Type B pancreatic cell (in vitro differentiated cells): ENCODE data around the gene RHCE. TPM values are rescaled to one million over a fixed set of nuclear protein-coding genes. Genes with fewer than 3 reads are reported as not detected.
"Not testable (repeated sequence)": the region's sequence is repeated elsewhere in the genome, so short reads cannot be mapped to it uniquely, and the experiment has no call there.

Source experiments
- DNase-seq: peaks from one replicate; pipeline ENCODE4 v3.0.0; 2021; ENCODE audit warnings: mixed read lengths; ENCODE audit not compliant: unreplicated experiment; ENCODE audit errors: extremely low spot score
- H3K27ac Mint-ChIP-seq: 2 replicates; pipeline ENCODE4 v1.8.0; 2021; ENCODE audit warnings: mild to moderate bottlenecking, mixed read lengths
- H3K27me3 Mint-ChIP-seq: 2 replicates; pipeline ENCODE4 v1.8.0; 2021; ENCODE audit warnings: mixed read lengths
- H3K36me3 Mint-ChIP-seq: 2 replicates; pipeline ENCODE4 v1.8.0; 2021; ENCODE audit warnings: mixed read lengths
- H3K4me1 Mint-ChIP-seq: one replicate; pipeline ENCODE4 v1.8.0; 2021; ENCODE audit warnings: mixed read lengths; ENCODE audit not compliant: unreplicated experiment
- H3K4me3 Mint-ChIP-seq: 2 replicates; pipeline ENCODE4 v1.8.0; 2021; ENCODE audit warnings: mild to moderate bottlenecking, mixed read lengths
- H3K9me3 Mint-ChIP-seq: 2 replicates; pipeline ENCODE4 v1.8.0; 2021; ENCODE audit warnings: mixed read lengths
- total RNA-seq: library from RNA; stranded (reverse); gene quantifications from 2 replicates; pipeline ENCODE4 v1.2.1, GENCODE V29; 2021; ENCODE audit warnings: low replicate concordance
- TF ChIP-seq, protein P1 (sequence below): fragments of 200-600 bp; sonication (generic); conservative IDR thresholded peaks from 2 replicates; pipeline ENCODE4 v1.5.0; 2021; ENCODE audit warnings: antibody characterized with exemption, mild to moderate bottlenecking

RHCE gene
- total RNA-seq, 1 donor from 2014 or later = 0.39 TPM

DNA sequence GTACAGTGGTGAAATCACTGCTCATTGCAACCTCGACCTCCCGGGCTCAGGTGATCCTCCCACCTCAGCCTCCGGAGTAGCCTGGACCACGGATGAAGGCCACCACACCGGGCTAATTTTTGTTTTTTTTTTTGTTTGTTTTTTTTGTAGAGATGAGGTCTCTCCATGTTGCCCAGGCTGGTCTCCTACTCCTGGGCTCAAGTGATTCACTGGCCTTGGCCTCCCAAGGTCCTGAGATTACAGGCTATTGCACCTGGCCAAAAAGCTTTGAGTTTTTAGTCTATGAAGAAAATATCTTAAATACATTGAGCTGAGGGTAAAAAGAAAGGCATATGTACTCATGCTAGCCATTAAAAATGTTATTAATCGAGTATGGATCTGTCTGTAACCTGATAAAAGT, 78.9 kb downstream of the RHCE start:
- H3K9me3 Mint-ChIP-seq = no peaks in the 10 kb centered on the region
- H3K36me3 Mint-ChIP-seq = peaks cover 8% of the 10 kb centered on the region
- no peak for DNase-seq
- TF ChIP-seq, protein P1, sequence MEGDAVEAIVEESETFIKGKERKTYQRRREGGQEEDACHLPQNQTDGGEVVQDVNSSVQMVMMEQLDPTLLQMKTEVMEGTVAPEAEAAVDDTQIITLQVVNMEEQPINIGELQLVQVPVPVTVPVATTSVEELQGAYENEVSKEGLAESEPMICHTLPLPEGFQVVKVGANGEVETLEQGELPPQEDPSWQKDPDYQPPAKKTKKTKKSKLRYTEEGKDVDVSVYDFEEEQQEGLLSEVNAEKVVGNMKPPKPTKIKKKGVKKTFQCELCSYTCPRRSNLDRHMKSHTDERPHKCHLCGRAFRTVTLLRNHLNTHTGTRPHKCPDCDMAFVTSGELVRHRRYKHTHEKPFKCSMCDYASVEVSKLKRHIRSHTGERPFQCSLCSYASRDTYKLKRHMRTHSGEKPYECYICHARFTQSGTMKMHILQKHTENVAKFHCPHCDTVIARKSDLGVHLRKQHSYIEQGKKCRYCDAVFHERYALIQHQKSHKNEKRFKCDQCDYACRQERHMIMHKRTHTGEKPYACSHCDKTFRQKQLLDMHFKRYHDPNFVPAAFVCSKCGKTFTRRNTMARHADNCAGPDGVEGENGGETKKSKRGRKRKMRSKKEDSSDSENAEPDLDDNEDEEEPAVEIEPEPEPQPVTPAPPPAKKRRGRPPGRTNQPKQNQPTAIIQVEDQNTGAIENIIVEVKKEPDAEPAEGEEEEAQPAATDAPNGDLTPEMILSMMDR = no peak
- H3K27ac Mint-ChIP-seq = no peak overlapping the region
- H3K4me1 Mint-ChIP-seq = peaks cover 15% of the 10 kb centered on the region
- no peak overlapping the region for H3K4me3 Mint-ChIP-seq
- no peaks in the 10 kb centered on the region for H3K27me3 Mint-ChIP-seq

DNA sequence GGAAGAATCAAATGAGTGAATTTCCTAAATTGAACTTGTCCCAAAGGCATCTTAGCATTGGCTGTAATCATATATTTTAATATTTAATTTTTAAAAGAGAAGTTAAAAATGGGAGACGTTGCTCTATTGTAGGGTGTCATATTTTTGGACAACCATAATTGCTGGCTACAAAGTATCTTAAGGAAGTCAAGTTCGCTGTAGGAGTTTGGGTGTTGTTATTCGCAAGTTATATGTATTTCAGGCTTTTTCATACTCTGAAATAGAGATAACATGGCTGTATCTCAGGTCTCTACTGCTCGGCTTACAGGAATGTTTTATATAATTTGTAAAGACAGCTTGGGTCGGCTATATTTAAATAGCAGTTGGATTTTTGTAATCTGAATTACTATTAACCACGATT, 81.6 kb downstream of the RHCE start:
- peak overlapping the region; percentile 86 for H3K27ac Mint-ChIP-seq
- peak overlapping the region; percentile 94 for H3K4me3 Mint-ChIP-seq
- H3K9me3 Mint-ChIP-seq = no peaks in the 10 kb centered on the region
- peaks cover 15% of the 10 kb centered on the region for H3K4me1 Mint-ChIP-seq
- no peaks in the 10 kb centered on the region for H3K27me3 Mint-ChIP-seq
- peaks cover 8% of the 10 kb centered on the region for H3K36me3 Mint-ChIP-seq
- DNase-seq = no peak
- TF ChIP-seq, protein P1 = no peak

GRCh38 chr1:25338188-25338981, 82.2 kb downstream of the RHCE start, which contains the start of gene TMEM50A:
TSS of gene TMEM50A (plus strand) at chr1:25338334. CDS start at chr1:25340487, 2,153 bp downstream.
- peak; percentile 94 for DNase-seq
- Mint-ChIP-seq H3K27ac (peak within 1 kb of the TSS; percentile 86), H3K36me3 (peaks cover 3% of the 10 kb centered on the region), H3K4me1 (peaks cover 15% of the 10 kb centered on the region), H3K4me3 (peak within 1 kb of the TSS; percentile 96), H3K27me3 (no peaks in the 10 kb centered on the region), H3K9me3 (no peaks in the 10 kb centered on the region)
- TF ChIP-seq, protein P1 = no peak

DNA sequence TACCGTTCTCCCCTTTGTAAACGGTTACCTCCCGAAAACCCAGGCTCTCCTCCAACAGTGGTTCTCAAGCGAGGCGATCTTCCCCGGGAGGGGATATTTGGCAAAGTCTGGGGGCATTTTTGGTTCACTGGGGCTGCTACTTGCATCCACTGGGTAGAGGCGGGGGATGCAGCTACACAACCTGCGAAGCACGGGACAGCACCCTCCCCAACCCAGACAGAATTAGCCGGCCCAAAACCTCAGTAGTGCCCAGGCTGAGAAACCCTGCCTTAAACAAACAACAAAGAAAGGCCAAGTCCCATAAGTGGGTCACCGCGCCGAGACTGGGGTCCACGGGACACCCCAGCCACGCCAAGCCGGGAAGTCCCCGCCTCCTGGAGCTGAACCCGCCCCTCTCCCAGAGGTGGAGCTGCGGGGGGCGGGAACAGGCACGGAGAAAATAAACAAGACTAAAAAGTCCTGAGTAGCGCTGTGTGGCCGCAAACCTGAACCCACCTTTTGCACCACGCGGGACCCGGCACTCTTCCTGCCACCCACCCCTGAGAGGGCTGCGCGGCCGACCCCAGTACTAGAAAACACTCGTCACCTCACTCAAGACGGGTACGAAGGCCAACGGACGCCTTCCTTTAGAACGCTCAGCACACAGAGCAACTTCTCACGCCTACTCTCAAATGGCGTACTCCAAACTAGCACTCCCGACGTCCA, 83.0 kb downstream of the RHCE start:
- H3K9me3 Mint-ChIP-seq, H3K36me3 Mint-ChIP-seq, H3K27me3 Mint-ChIP-seq, DNase-seq: not testable (repeated sequence)
- Mint-ChIP-seq H3K27ac (peak overlapping the region; percentile 86), H3K4me3 (peak overlapping the region; percentile 94), H3K4me1 (peaks cover 15% of the 10 kb centered on the region)

DNA sequence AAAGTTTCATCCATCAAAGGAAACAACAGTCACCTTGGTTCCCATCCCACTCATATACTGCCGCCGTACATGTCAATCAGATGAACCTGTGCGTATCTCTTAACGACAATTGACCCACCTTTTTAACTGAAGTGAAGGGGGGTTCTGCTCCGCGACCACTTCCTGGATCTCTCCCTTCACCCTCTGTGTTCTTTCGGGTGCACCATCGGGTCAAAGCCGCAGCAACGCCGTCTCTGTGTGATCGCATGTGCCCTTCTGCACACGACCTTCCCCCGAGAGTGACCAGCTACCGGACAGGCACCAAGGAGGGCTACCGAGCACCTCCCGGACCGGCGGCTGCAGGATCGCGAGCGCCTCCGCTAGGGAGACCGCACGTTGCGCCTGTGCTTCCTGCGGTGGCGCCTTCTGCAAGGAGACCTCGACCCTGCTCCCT, 83.7 kb downstream of the RHCE start:
- Mint-ChIP-seq H3K4me1 (peaks cover 15% of the 10 kb centered on the region), H3K4me3 (peak overlapping the region; percentile 96), H3K27ac (peak overlapping the region; percentile 36)
- H3K27me3 Mint-ChIP-seq, H3K36me3 Mint-ChIP-seq, DNase-seq, H3K9me3 Mint-ChIP-seq: not testable (repeated sequence)

DNA sequence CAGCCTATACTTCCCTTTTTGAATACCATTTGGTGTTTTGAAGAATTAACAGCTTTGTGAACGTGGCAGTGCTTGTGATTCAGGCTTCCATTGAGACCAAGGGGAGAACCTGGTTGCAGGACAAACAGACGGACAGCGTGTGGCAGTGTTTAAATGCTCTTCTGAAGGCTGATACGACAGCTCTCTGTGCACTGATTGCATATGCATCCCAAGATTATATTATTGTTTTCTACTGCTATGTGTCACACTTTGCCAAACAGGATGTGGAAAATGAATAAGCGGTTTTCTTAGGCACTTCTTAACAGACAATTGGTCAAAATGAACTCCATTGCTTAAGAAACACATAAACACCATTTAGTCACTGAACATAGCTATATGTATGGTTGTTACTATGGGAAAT, 90.7 kb downstream of the RHCE start:
- DNase-seq, H3K27ac Mint-ChIP-seq, H3K27me3 Mint-ChIP-seq, H3K4me1 Mint-ChIP-seq, H3K4me3 Mint-ChIP-seq, H3K9me3 Mint-ChIP-seq, H3K36me3 Mint-ChIP-seq: not testable (repeated sequence)

- not testable (repeated sequence) for H3K4me3 Mint-ChIP-seq, H3K27ac Mint-ChIP-seq, H3K4me1 Mint-ChIP-seq, DNase-seq, H3K27me3 Mint-ChIP-seq, H3K36me3 Mint-ChIP-seq, H3K9me3 Mint-ChIP-seq
These were observed 91.3 kb downstream of the RHCE start for GRCh38 chr1:25329336-25329735.

DNA sequence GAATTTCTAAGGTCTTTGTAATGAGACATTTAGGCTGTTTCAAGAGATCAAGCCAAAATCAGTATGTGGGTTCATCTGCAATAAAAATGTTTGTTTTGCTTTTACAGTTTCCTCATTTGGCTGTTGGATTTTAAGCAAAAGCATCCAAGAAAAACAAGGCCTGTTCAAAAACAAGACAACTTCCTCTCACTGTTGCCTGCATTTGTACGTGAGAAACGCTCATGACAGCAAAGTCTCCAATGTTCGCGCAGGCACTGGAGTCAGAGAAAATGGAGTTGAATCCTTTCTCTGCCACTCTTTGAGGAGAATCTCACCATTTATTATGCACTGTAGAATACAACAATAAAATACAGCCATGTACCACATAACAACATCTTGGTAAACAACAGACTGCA, 91.8 kb downstream of the RHCE start:
- not testable (repeated sequence) for H3K4me3 Mint-ChIP-seq, H3K36me3 Mint-ChIP-seq, DNase-seq, H3K27me3 Mint-ChIP-seq, H3K9me3 Mint-ChIP-seq, H3K27ac Mint-ChIP-seq, H3K4me1 Mint-ChIP-seq

- not testable (repeated sequence) for H3K27me3 Mint-ChIP-seq, H3K9me3 Mint-ChIP-seq, H3K36me3 Mint-ChIP-seq, H3K4me3 Mint-ChIP-seq, H3K27ac Mint-ChIP-seq, DNase-seq, H3K4me1 Mint-ChIP-seq
These were observed 92.5 kb downstream of the RHCE start for GRCh38 chr1:25327864-25328790.

GRCh38 chr1:25324407-25324806, 96.2 kb downstream of the RHCE start:
- not testable (repeated sequence) for H3K36me3 Mint-ChIP-seq, H3K9me3 Mint-ChIP-seq, H3K4me3 Mint-ChIP-seq, H3K27ac Mint-ChIP-seq, H3K4me1 Mint-ChIP-seq, H3K27me3 Mint-ChIP-seq, DNase-seq
